Spleen (tissue), 7 donors: ENCODE data around the gene SNCG.

ENCODE experiments used
- POLR2AphosphoS5 ChIP-seq, 3 donors: sonication (generic); formaldehyde crosslinking; IDR thresholded peaks; one replicate each; pipeline ENCODE4 v1.5.1; 2017; ENCODE audit warnings: antibody characterized with exemption in 3 of 3
- TF ChIP-seq, protein P1 (sequence below), 11 experiments: fragments of 200-600 bp in 7 of 11; fragments of 450-650 bp in 4 of 11; sonication (generic) in 4 of 11; IDR thresholded peaks in 8 of 11; conservative IDR thresholded peaks in 3 of 11; 1 replicate in 7 of 11; 2 replicates in 4 of 11; pipeline versions ENCODE4 v1.4.0 to v1.8.0; 2016 to 2021; ENCODE audit warnings: antibody characterized with exemption in 11 of 11, inconsistent platforms in 4 of 11, mild to moderate bottlenecking in 1 of 11
- donor health status: DM: no; HTN: no; CAD: no; lungs with moderate emphysema.
- donor health status: DM: no; HTN: no; CAD: no.
- donor health status: DM: no; HTN: no; CAD: no.

GRCh38 chr10:86941991-86942421 is 16.4 kb upstream of the SNCG start:
- TF ChIP-seq, protein P1, sequence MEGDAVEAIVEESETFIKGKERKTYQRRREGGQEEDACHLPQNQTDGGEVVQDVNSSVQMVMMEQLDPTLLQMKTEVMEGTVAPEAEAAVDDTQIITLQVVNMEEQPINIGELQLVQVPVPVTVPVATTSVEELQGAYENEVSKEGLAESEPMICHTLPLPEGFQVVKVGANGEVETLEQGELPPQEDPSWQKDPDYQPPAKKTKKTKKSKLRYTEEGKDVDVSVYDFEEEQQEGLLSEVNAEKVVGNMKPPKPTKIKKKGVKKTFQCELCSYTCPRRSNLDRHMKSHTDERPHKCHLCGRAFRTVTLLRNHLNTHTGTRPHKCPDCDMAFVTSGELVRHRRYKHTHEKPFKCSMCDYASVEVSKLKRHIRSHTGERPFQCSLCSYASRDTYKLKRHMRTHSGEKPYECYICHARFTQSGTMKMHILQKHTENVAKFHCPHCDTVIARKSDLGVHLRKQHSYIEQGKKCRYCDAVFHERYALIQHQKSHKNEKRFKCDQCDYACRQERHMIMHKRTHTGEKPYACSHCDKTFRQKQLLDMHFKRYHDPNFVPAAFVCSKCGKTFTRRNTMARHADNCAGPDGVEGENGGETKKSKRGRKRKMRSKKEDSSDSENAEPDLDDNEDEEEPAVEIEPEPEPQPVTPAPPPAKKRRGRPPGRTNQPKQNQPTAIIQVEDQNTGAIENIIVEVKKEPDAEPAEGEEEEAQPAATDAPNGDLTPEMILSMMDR (IDR thresholded peaks at IDR 0.05 in 8 of 11, conservative IDR thresholded peaks at IDR 0.05 in 3 of 11): no peak
- TF ChIP-seq POLR2AphosphoS5 (IDR thresholded peaks at IDR 0.05): peak in 1 of 3 donors; percentile 10
